Stimulated activated naive CD8-positive, alpha-beta T cell treated with anti-CD3 and anti-CD28 coated beads, Interleukin-15, amount 100 ng/mL, for 72 hours (primary cell): ENCODE data around the gene AKR7A2.

Experiments
- ATAC-seq: fragments of 150-1000 bp; cut with Tn5 transposase; 2 replicates; pipeline ENCODE4 v1.10.0; 2021; ENCODE audit warnings: mild to moderate bottlenecking, moderate library complexity
- DNase-seq, 2 donors: peaks; one replicate each; pipeline ENCODE4 v3.0.0; 2021 to 2022
- H3K27ac Mint-ChIP-seq, 2 donors: one replicate each; pipeline ENCODE4 v1.8.0; 2022; ENCODE audit warnings: mild to moderate bottlenecking in 2 of 2, mixed read lengths in 2 of 2, moderate library complexity in 2 of 2
- H3K27me3 Mint-ChIP-seq: one replicate; pipeline ENCODE4 v1.8.0; 2022; ENCODE audit warnings: mixed read lengths
- H3K4me1 Mint-ChIP-seq: one replicate; pipeline ENCODE4 v1.8.0; 2022; ENCODE audit warnings: mild to moderate bottlenecking, mixed read lengths
- H3K4me3 Mint-ChIP-seq, 2 donors: one replicate each; pipeline ENCODE4 v1.8.0; 2022; ENCODE audit warnings: mild to moderate bottlenecking in 2 of 2, mixed read lengths in 2 of 2, moderate library complexity in 1 of 2
- H3K9me3 Mint-ChIP-seq, 2 donors: one replicate each; pipeline ENCODE4 v1.8.0; 2022; ENCODE audit warnings: mixed read lengths in 2 of 2

Gene AKR7A2

DNA sequence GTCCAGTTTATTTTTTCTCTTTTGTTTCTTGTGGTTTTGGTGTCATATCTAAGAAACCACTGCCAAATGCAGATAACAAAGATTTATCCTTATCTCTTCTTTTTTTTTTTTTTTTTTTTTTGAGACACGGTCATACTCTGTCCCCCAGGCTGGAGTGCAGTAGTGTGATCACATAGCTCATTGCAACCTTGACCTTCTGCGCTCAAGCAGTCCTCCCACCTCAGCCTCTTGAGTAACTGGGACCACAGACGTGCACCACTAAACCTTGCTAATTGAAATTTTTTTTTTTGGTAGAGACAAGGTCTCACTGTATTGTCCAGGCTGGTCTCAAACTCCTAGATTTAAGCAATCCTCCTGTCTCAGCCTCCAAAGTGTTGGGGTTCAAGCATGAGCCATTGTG lies 9.1 kb upstream of the AKR7A2 start:
- Mint-ChIP-seq H3K4me3 (no peak overlapping the region), H3K27ac (no peak overlapping the region)

GRCh38 chr1:19319196-19319595 lies 7.3 kb upstream of the AKR7A2 start:
- H3K9me3 Mint-ChIP-seq = no peaks in the 10 kb centered on the region
- DNase-seq (no peak), ATAC-seq (no peak)
- H3K4me3 Mint-ChIP-seq = no peak overlapping the region
- peaks cover 25% of the 10 kb centered on the region for H3K4me1 Mint-ChIP-seq
- no peaks in the 10 kb centered on the region for H3K27me3 Mint-ChIP-seq
- no peak overlapping the region for H3K27ac Mint-ChIP-seq

More for the DNA sequence above, 9.1 kb upstream of the AKR7A2 start:
- DNase-seq = no peak
- ATAC-seq = no peak
- Mint-ChIP-seq H3K9me3 (no peaks in the 10 kb centered on the region), H3K4me1 (peaks cover 10% of the 10 kb centered on the region), H3K27me3 (no peaks in the 10 kb centered on the region)

DNA sequence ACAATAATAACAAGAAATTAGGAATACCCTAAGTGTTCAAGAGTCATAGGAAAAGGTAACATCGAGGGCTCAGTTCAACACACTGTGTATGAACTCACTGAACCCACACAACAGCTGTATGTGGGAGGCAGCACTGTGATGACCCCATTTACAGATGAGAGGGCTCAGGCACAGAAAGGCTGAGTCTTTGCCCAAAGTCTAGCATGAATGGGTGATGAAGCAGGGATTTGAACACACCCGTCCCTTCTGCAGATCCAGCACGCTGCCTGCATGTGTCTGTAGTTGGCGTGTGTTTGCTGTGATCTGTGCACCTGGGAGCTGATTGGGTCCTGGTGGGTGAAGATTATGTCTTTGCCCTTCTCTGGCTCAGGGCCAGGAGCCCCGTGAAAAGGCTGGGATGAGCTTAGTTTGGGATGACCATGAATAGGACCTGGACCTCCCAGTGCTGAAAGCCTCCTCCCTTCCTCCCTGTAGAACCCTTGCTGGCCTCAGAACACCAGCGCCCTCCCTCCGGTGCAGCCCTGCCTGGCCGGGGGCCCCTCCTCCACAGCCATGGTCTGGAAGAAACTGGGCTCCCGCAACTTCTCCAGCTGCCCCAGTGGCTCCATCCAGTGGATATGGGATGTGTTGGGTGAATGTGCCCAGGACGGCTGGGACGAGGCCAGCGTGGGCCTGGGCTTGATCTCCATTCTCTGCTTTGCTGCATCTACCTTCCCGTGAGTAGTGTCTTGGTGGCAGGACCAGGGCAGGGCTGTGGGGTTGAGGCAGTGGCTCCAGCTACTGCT lies 5.4 kb upstream of the AKR7A2 start:
- H3K9me3 Mint-ChIP-seq = no peaks in the 10 kb centered on the region
- DNase-seq (no peak), ATAC-seq (no peak)
- no peak overlapping the region for H3K4me3 Mint-ChIP-seq
- H3K27ac Mint-ChIP-seq = no peak overlapping the region
- no peaks in the 10 kb centered on the region for H3K27me3 Mint-ChIP-seq
- peaks cover 41% of the 10 kb centered on the region for H3K4me1 Mint-ChIP-seq

- Mint-ChIP-seq H3K27ac (peak overlapping the region; percentile 66 to 90), H3K9me3 (no peaks in the 10 kb centered on the region), H3K4me1 (peaks cover 50% of the 10 kb centered on the region), H3K4me3 (peak overlapping the region in 1 of 2 donors; percentile 47), H3K27me3 (no peaks in the 10 kb centered on the region)
- ATAC-seq (no peak), DNase-seq (no peak)
Measured at GRCh38 chr1:19315378-19316198, 3.6 kb upstream of the AKR7A2 start.

GRCh38 chr1:19313961-19314882 lies 2.3 kb upstream of the AKR7A2 start:
- H3K9me3 Mint-ChIP-seq = no peaks in the 10 kb centered on the region
- no peak overlapping the region for H3K4me3 Mint-ChIP-seq
- no peak for DNase-seq
- H3K27ac Mint-ChIP-seq = no peak overlapping the region
- H3K27me3 Mint-ChIP-seq = no peaks in the 10 kb centered on the region
- peaks cover 54% of the 10 kb centered on the region for H3K4me1 Mint-ChIP-seq
- ATAC-seq = no peak

GRCh38 chr1:19313636-19313959 lies 1.7 kb upstream of the AKR7A2 start:
- Mint-ChIP-seq H3K4me3 (peak overlapping the region in 1 of 2 donors; percentile 89), H3K27ac (no peak overlapping the region), H3K27me3 (no peaks in the 10 kb centered on the region), H3K4me1 (peaks cover 54% of the 10 kb centered on the region), H3K9me3 (no peaks in the 10 kb centered on the region)
- DNase-seq (no peak), ATAC-seq (no peak)

DNA sequence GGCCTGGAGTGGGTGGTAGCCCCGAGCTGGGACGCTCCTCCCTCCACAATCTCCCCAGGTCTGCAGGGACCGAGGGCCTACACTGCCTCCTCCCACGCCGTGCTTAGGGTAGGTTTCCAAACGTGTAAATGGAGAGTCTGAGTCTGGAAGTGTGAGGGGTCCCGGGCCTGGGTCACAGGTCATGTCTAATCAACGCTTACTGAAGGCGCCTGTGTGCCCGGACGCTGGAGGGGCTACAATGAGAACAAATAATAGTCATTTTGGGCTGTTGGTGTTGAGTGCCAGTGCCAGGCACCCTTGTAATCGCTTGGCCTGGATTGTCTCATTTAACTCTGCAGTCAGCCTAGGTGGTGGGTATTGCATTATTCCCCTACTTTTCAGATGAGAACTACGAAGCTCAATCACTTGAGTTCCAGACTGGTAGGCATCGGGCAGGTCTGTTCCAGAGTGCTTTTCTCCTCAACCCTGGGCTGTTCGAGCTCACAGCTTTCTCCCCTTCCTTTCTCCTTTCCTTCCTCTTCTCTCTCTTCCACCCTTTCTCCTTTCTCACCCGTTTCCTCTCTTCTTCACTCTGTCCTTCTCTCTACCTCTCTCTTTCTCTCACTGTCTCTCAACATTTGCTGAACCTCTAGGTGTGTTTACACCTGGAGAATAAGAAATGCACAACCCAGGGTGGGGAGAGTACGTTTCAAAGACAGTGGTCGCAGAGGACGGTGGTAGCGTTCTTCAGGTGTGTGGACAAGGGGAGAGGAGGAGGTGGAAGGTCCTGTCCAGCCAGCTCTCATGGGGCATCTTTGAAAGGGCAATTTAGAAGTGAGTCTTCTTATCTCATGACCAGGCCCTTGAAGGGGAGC lies 1.1 kb upstream of the AKR7A2 start:
- Mint-ChIP-seq H3K9me3 (no peaks in the 10 kb centered on the region), H3K4me1 (peaks cover 54% of the 10 kb centered on the region), H3K27ac (peak overlapping the region; percentile 54 to 79), H3K4me3 (peak overlapping the region; percentile 86 to 89), H3K27me3 (no peaks in the 10 kb centered on the region)
- DNase-seq (no peak), ATAC-seq (peak; percentile 48)

- Mint-ChIP-seq H3K27ac (peak overlapping the region; percentile 81 to 91), H3K4me1 (peaks cover 48% of the 10 kb centered on the region), H3K27me3 (no peaks in the 10 kb centered on the region), H3K9me3 (no peaks in the 10 kb centered on the region), H3K4me3 (peak overlapping the region; percentile 83 to 92)
- ATAC-seq (peak; percentile 59), DNase-seq (peak; percentile 29 to 30)
Measured at GRCh38 chr1:19311503-19311930, 427 bp downstream of the AKR7A2 start.

DNA sequence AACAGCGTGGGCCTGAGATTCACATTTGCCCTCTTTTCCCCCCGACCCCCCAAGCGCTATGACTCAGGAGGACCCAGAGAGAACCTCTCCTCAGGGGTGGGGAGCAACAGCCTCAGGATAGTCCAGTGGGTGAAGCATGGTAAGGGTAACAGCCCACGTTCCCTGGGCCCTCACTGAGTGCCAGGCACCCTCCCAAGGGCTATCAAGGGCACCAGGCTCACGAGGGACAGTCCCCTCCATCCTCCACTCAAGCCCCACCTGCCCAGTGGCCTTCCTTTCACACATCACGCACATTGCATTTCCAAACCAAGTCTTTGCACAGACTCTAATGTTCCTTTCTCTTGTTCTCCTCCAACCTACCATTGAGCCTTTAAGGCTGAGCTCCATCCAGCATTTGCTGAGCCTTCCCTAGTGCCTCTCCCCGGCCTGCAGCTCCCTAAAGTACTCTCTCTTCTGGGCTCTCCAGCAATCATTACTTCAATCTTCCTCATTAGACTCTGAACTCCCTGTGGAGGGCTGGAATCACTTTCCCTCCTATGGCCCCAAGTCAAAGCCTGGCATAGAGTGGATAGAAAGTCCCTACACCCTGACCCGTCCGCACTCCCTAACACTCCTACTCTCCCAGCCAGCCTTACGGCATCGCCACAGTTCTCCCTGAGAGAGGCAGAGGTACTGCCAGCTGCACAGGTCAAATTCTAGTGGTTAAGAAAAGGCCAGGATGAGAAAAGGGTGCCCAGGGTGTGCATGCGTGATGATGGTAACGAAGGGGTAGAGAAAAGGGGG lies 1.0 kb downstream of the AKR7A2 start:
- peak overlapping the region; percentile 81 to 91 for H3K27ac Mint-ChIP-seq
- H3K4me3 Mint-ChIP-seq = peak overlapping the region; percentile 83 to 92
- no peaks in the 10 kb centered on the region for H3K9me3 Mint-ChIP-seq
- peaks cover 42% of the 10 kb centered on the region for H3K4me1 Mint-ChIP-seq
- no peak for DNase-seq
- ATAC-seq = no peak
- H3K27me3 Mint-ChIP-seq = no peaks in the 10 kb centered on the region

DNA sequence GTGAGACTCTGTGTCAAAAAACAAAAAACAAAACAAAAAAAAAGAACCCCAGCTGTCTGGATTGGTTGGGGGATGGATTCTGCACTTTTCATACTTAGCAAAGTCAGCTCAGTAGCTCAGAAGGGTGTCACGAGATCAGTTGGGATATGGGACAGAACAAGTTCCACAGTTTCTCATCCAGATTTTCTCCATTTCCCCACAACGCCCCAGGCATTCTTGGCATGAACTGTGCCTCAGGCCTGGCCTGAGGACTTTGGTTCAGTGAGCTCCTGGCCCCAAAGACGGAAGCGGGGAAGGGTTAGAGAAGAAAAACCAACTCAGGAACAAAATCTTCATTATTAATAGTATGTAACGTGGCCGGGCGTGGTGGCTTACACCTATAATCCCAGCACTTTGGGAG lies 1.9 kb downstream of the AKR7A2 start:
- Mint-ChIP-seq H3K27ac (no peak overlapping the region), H3K4me1 (peaks cover 34% of the 10 kb centered on the region), H3K9me3 (no peaks in the 10 kb centered on the region), H3K27me3 (no peaks in the 10 kb centered on the region), H3K4me3 (no peak overlapping the region)
- no peak for ATAC-seq
- no peak for DNase-seq

- peaks cover 29% of the 10 kb centered on the region for H3K4me1 Mint-ChIP-seq
- no peak overlapping the region for H3K27ac Mint-ChIP-seq
- ATAC-seq (no peak), DNase-seq (no peak)
- no peak overlapping the region for H3K4me3 Mint-ChIP-seq
- no peaks in the 10 kb centered on the region for H3K9me3 Mint-ChIP-seq
- H3K27me3 Mint-ChIP-seq = no peaks in the 10 kb centered on the region
Measured at GRCh38 chr1:19309123-19309813, 2.7 kb downstream of the AKR7A2 start.

DNA sequence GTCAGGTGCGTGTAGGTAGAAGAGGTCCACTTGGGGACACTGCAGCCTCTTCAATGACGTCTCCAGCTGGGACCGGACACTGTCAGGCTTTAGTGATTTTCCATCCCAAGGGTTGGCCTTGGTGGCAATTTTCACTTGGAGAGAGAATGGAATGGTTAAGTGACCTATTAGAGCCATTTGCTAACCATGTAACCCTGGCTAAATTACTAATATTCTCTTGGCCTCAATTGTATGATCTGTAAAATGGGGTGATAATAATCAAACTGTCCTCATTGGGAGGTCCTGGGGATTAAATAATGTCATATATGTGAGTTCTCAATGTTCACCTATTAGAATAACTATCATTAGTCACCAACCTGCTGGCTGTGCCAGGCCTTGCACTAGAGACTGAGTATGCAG lies 3.4 kb downstream of the AKR7A2 start:
- H3K4me1 Mint-ChIP-seq = peaks cover 23% of the 10 kb centered on the region
- no peaks in the 10 kb centered on the region for H3K9me3 Mint-ChIP-seq
- H3K4me3 Mint-ChIP-seq = no peak overlapping the region
- ATAC-seq = no peak
- no peaks in the 10 kb centered on the region for H3K27me3 Mint-ChIP-seq
- H3K27ac Mint-ChIP-seq = no peak overlapping the region
- DNase-seq = no peak

- no peak for ATAC-seq
- Mint-ChIP-seq H3K27me3 (no peaks in the 10 kb centered on the region), H3K4me1 (peaks cover 17% of the 10 kb centered on the region), H3K4me3 (no peak overlapping the region), H3K9me3 (no peaks in the 10 kb centered on the region), H3K27ac (no peak overlapping the region)
- no peak for DNase-seq
Measured at GRCh38 chr1:19307794-19308508, 4.0 kb downstream of the AKR7A2 start.
